ENCODE data around the gene TSPAN9.

TSPAN9 gene

DNA sequence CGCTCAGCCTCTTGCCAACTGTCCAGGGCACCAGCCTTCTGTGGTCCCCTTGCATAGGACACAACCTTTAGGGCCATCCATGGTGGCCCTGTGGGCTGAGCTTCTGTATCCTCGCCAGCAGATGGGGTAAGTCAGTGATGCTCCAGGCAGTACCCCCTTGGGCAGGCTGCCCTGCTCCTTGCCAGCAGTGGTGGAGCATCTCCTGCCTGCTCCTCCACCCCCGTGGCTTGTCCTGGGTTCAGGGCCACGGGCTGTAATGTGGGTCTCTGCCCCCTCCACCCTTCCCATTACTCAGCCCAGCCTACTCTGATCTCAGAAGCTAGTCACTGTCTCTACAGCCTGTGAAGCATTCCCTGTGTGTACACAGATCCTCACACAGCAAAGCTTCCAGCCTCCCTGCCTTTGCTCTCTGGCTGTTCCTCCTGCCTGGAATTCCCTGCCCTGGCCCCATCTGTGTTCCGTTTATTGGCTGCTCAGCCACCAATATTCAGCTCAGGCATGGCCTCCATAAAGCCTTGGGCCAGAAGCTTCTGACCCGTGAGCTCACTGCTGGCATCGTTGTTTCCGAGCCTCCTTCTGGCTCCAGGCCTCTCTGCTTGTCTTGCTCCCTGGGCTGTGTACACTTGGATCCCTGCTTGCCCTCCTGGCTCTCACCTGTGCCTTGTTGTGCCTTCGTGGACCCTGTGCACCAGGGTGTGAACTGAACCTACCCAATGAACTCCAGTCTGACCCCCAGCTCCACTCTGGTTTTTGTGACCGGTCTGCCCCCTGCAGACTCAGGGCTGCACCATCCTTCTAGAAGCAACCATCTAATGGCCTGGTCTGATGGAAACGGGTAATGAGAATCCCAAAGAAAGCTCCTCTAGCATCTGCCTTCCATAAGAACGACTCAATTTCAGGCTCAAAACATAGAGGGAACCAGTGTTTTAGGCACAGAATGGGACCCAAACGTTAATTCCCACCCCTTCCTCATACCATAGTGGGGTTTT lies 236.8 kb downstream of the TSPAN9 start:
- no peak for DNase-seq (ENCODE audit: low read depth in 3 of 3)

DNA sequence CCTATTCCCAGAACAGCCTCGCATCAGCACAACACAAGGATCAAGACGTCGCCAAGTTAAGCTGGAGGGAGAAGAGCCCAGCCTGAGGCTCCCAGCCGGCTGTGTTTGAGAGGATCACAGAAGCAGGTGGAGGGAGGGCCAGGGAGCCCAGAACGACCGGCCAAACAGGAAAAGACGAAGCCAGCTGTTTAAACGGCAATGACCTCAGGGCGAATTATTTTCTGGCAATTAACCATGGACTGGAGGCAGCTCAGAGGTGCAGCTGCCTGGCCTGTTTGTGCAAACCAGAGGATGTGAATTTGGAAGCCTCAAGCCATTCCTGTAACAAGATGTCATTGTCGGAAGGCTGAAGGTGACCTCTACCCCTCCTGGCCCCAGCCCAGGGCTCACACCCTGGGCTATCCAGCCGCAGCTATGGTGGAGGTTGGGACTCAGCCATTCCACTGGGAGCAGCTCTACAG lies 238.1 kb downstream of the TSPAN9 start:
- no peak for DNase-seq (ENCODE audit: low read depth in 3 of 3)

GRCh38 chr12:3316776-3317480 lies 239.7 kb downstream of the TSPAN9 start:
- DNase-seq (ENCODE audit: low read depth in 3 of 3): no peak

DNA sequence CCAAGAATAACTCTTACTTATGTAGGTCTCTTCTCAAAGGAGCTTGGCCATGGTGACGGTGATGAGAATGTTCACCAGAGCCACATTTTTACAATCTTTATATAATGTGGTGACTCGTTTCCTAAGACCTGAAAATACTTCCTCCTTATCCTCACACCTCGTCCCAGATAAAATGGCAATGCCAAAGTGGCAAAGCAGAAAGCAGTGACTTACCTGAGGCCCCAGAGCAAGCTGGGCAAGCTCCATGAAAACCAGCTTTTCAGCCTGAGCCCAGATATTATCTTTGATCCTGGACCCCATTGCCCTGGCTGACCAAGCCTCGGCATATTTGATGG lies 240.3 kb downstream of the TSPAN9 start:
- no peak for DNase-seq (ENCODE audit: low read depth in 3 of 3)

DNA sequence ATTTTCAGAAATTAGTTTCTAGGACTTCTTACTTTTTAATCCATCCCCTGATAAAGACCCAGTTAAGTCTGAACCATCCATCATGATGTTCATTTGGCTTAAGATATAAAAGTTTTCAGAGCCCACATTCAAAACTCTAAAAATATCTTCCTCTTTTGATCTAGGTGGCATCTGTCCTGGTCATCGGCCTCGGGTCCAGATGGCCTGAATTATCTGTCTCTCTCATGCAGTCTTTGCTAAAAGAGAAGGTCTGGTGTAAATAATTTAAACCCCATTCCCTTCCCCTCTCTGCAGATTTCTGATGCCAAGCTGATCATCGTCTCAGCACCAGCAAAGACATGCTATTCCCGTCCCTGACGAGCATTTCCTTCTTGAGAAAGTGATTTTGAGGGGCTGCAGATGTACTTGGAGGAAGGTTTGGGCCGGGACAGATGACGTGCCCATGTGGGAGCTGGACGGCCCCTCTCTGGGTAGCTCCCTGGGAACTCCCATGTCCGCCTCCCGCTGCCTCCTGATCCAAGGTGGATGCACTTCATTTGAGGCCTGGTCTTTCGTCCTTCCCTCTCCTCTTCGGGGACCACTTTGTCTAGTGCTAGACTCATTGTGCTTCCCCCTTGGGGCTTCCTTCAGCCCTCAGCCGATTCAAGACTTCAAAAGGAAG lies 240.8 kb downstream of the TSPAN9 start:
- DNase-seq (ENCODE audit: low read depth in 3 of 3): no peak

DNA sequence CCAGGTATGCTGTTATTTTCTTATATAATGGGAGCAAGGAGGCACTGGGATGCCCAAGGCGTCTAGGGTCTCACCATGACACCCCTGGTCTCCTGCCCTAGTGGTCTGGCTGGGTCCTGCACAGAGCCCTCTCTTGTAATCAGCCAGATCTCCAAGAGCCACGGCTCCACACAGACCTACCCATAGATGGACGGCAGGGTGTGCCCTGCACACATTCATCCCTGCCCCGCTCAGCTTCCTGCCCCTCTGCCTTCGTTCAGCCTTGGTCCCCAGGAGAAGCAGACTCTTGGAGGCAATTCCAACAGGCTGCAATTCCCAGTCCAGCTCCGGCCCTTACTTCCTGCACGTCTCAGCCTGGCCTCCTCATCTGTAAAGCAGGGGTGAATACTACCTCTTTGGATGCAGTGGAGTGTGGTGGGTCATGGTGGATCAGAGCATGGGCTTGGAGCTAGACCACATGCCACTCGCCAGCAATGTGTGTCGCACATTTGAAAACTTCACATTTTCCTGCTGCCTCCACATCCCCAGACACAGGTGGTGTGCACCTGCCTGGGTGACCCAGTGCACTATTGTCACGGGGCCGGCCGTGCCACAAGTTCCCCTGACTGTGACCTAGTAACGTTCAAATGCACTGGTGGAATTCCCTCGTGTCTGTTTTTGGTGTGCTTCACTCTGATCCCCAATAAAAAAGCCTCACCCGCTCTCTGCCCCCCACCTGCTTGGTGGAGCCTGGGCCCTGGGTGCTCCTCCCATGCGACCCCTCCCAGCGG lies 242.7 kb downstream of the TSPAN9 start:
- no peak for DNase-seq (ENCODE audit: low read depth in 3 of 3)

DNA sequence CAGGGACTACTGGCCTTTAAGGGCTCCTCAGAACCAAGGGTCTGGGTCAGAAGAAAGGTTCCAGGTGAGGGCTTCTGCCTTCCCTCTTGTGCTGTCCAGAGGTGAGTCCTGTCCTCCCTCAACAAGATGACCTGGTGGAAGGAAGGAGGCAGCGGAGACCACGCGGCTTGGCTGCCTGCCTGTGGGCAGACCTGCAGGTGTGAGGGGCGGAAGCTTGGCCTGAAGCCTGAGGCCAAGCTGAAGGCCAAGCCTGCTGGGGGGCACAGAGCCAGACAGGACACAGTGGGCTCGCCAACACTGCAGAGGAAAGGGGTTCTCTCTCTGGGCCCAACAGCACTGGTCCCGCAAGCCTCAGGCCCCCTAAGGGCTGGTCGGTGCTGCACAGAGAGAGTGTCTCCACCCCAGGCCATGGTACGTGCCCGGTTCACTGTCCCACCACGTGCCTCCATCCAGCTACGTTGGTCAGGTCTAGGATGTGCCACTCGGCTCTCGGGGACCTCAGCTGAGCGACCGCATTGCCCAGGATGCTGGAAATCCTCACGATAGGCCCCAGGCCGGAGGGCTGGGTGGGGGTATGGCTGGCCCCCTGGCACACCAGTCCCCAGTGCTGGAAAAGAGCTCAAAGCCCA lies 243.8 kb downstream of the TSPAN9 start:
- no peak for DNase-seq (ENCODE audit: low read depth in 3 of 3)

DNA sequence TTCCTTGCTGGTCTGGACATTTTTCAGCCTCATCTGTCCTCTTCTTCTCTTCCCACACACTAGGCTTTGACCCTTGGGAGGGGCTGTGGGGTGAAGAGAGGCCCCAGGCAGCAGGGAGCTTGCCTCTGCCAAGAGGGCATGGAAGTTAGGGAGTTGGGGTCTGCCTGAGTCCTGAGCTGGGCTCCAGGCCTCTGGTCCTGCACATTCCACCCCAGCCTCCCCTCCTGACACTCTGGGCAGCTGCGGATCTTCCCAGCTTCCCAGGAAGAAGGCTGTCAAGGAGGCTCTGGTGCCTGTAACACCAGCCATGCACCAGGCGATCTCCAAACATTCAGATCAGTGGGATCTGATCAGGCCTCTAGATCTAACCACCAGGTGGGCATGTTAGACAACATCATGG lies 244.7 kb downstream of the TSPAN9 start:
- no peak for DNase-seq (ENCODE audit: low read depth in 3 of 3)

DNA sequence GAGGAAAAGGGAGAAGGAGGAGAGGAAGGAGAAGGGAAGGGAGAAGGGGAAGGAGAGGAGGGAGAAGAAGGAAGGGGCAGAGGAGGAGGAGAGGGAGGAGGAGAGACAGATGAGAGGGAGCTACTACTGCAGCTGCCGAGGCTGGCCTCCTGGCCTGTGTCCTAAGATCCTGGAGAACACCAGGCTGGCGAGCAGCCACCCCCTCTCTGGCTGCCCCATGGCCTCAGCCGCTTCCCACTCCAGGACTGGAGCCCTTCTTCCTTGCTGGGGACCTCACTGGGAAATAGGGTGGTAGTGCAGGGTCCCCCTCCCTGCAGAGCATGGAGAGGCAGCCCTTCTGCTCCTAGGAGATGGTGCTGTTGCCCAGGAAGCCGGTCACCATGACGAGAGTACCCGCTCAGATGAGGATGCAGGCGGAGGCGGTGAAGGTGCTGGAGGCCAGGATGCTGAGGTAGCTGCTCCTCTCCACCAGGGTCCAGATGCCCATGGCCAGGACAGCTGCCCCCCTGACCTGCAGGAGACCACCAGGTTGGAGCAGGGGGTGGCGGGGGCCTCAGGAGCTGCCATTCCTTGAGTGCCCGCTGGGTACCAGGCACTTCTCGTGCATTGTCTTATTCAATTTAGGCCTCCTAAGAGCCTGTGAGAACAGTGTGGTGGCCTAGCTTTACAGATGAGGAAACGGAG lies 246.0 kb downstream of the TSPAN9 start:
- no peak for DNase-seq (ENCODE audit: low read depth in 3 of 3)

- no peak for DNase-seq (ENCODE audit: low read depth in 3 of 3)
Observed at GRCh38 chr12:3325736-3326135, 248.6 kb downstream of the TSPAN9 start.

- DNase-seq (ENCODE audit: low read depth in 3 of 3): no peak
Observed at GRCh38 chr12:3326156-3326849, 249.1 kb downstream of the TSPAN9 start.

- no peak for DNase-seq (ENCODE audit: low read depth in 3 of 3)
Observed at GRCh38 chr12:3326850-3327780, 249.9 kb downstream of the TSPAN9 start.

- no peak for DNase-seq (ENCODE audit: low read depth in 3 of 3)
Observed at GRCh38 chr12:3328081-3328480, 250.9 kb downstream of the TSPAN9 start.

- DNase-seq (ENCODE audit: low read depth in 3 of 3): no peak
Observed at GRCh38 chr12:3328571-3328970, 251.4 kb downstream of the TSPAN9 start.

GRCh38 chr12:3329361-3329760 lies 252.2 kb downstream of the TSPAN9 start:
- no peak for DNase-seq (ENCODE audit: low read depth in 3 of 3)

DNA sequence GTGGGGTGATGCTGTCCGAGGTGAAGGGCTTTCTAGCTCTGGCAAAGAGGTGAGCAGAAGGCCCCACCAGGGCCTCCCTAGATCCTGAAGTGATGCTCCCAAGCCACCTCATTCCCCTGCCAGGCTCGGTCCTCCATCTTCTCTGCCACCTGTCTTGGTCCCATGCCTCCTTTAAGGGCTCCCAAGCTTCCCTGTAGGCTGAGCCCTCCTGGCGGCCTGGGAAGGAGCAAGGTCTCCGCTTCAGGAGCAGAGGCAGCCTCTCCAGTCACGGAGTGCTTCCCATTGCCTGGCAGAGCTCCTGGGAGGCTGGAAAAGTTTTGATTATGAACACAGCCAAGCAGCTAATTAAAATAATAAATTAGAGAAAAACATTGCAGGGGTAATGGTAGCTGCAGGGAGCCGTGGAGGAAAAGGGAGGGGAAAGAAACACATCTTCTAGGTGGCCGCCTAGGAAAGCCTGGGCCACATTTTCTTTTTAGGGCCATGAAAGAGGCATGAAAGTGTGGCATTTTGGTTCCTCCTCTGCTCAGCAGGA lies 253.9 kb downstream of the TSPAN9 start:
- DNase-seq (ENCODE audit: low read depth in 3 of 3): no peak

GRCh38 chr12:3332188-3332587 lies 255.0 kb downstream of the TSPAN9 start:
- DNase-seq (ENCODE audit: low read depth in 3 of 3): no peak

GRCh38 chr12:3333583-3333982 lies 256.4 kb downstream of the TSPAN9 start:
- DNase-seq (ENCODE audit: low read depth in 3 of 3): no peak

GRCh38 chr12:3333991-3334391 lies 256.8 kb downstream of the TSPAN9 start:
- DNase-seq (ENCODE audit: low read depth in 3 of 3): no peak

All from stimulated activated CD4-positive, alpha-beta T cell treated with anti-CD3 and anti-CD28 coated beads, TNF-alpha, amount 100 ng/mL, for 4 hours (primary cell).